Measurements from ENCODE around the gene FBXW9. TPM values are rescaled to one million over a fixed set of nuclear protein-coding genes. Genes with fewer than 3 reads are reported as not detected.

FBXW9 gene
- total and polyA plus RNA-seq, 2 of the 8 experiments (the other 6 are each of a cell fraction or from before 2014, with no cell fraction given): 10.8 to 30.1 TPM

DNA sequence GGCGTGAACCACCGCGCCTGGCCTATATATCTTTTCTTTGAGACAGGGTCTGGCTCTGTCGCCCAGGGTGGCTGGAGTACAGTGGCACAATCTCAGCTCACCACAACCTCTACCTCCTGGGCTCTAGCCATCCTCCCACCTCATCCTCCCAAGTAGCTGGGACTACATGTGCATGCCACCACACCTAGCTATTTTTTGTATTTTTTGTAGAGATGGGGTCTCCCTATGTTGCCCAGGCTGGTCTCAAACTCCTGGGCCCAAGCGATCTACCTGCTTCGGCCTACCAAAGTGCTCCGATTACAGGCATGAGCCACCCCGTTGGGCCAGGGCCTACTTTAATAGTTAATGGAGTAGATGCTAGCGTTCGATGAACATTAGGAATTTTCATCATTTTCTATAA lies 23.9 kb upstream of the FBXW9 start:
- H4K8ac ChIP-seq (ENCODE audit: extremely low read depth, insufficient read depth, low read length): no peak overlapping the region
- no peak overlapping the region for H2BK120ac ChIP-seq (replicated peaks; ENCODE audit: low read depth, low read length)
- H3K79me1 ChIP-seq (ENCODE audit: low read depth, low read length): peaks cover 12% of the 10 kb centered on the region; the same call in 1 of the 2 replicates
- H3K9ac ChIP-seq (replicated peaks in 1 of 4; ENCODE audit: extremely low read depth in 1 of 4, low read depth in 3 of 4, low read length in 3 of 4): peak overlapping the region in 1 of 4 experiments; percentile 75; a peak in 2 of 7 replicates
- no peak overlapping the region for H4K5ac ChIP-seq (ENCODE audit: insufficient read length, low read depth, low read length)
- H2BK15ac ChIP-seq (ENCODE audit: low read length): no peak overlapping the region
- H2AFZ ChIP-seq (ENCODE audit: low read length): no peak overlapping the region
- H4K91ac ChIP-seq (replicated peaks; ENCODE audit: insufficient read length, low read length): no peak overlapping the region
- peak overlapping the region; percentile 80 to 93 (median 82); a peak in 6 of 8 replicates for H3K4me3 ChIP-seq (ENCODE audit: extremely low read depth in 1 of 4, insufficient read depth in 2 of 4, low read depth in 3 of 4, low read length in 4 of 4)
- H2BK5ac ChIP-seq (ENCODE audit: low read depth, low read length): no peak overlapping the region
- DNase-seq (ENCODE audit: low read depth in 1 of 2, low spot score in 2 of 2) (no peak), FAIRE-seq (no peak)
- peaks cover 12 to 24% (median 14%) of the 10 kb centered on the region in 4 experiments for H3K36me3 ChIP-seq (ENCODE audit: control insufficient read depth in 2 of 4, insufficient read depth in 4 of 4, low read length in 3 of 4)
- TF ChIP-seq FOSL1 (IDR thresholded peaks at IDR 0.05; ENCODE audit: insufficient read depth, low read depth, low read length) (no peak), HDAC6 (IDR thresholded peaks at IDR 0.05; ENCODE audit: low read depth, low read length) (no peak), NRF1 (IDR thresholded peaks at IDR 0.05; ENCODE audit: low read depth, low read length) (no peak), POU5F1 (IDR thresholded peaks at IDR 0.05; ENCODE audit: low read depth, low read length) (no peak), CBX5 (IDR thresholded peaks at IDR 0.05; ENCODE audit: low read depth, low read length) (no peak), NANOG (IDR thresholded peaks at IDR 0.05; ENCODE audit: insufficient read depth, low read depth, low read length, poor library complexity, severe bottlenecking) (no peak), KDM5A (IDR thresholded peaks at IDR 0.05; ENCODE audit: low read length) (no peak), YY1 (IDR thresholded peaks at IDR 0.05; ENCODE audit: low read depth, low read length) (no peak), TCF12 (IDR thresholded peaks at IDR 0.05; ENCODE audit: low read depth, low read length) (no peak), PHF8 (conservative IDR thresholded peaks at IDR 0.05; ENCODE audit: low read depth, low read length) (no peak)
- H3K9me3 ChIP-seq (ENCODE audit: insufficient read depth in 2 of 2, low read depth in 1 of 2, low read length in 1 of 2): no peaks in the 10 kb centered on the region
- H3K4ac ChIP-seq (replicated peaks; ENCODE audit: insufficient read length, low read depth, low read length): no peak overlapping the region
- no peak overlapping the region for H2BK12ac ChIP-seq (ENCODE audit: low read depth, low read length)
- H3K23me2 ChIP-seq (ENCODE audit: low read depth, low read length): peaks cover 10% of the 10 kb centered on the region
- WGBS, 2 experiments (ENCODE audit: extremely low coverage in 1 of 2, insufficient coverage in 1 of 2, insufficient read length in 1 of 2, insufficient replicate concordance in 2 of 2, low coverage in 1 of 2, low lambda C conversion rate in 2 of 2, missing lambda C conversion rate in 1 of 2): 93% methylated on average over 10 of the region's 10 CpGs; no CpG with 5 or more reads in 1 of the 2 experiments
- no peak overlapping the region for H3K27ac ChIP-seq (ENCODE audit: low read depth, low read length)
- no peak overlapping the region for H3K14ac ChIP-seq (ENCODE audit: insufficient read length)
- no peak overlapping the region for H2AK5ac ChIP-seq (ENCODE audit: low read depth, low read length)
- no peak overlapping the region for H3K56ac ChIP-seq (replicated peaks; ENCODE audit: insufficient read length, low read depth, low read length)
- no peak overlapping the region for H2BK20ac ChIP-seq (ENCODE audit: low read length)
- H3K4me1 ChIP-seq (replicated peaks in 1 of 4; ENCODE audit: control insufficient read depth in 3 of 4, insufficient read depth in 4 of 4, low read length in 3 of 4): peaks cover 0 to 6% (median 2%) of the 10 kb centered on the region in 4 experiments; a peak in 4 of 7 replicates
- CTCF ChIA-PET (ENCODE audit: partially characterized antibody): interaction anchor here (1.0 to 1.9 kb wide), 6 partner anchors 12 to 78 kb away, joined by 3 to 6 read pairs (median 5); no protein-coding TSS in a partner anchor
- H3K27me3 ChIP-seq (replicated peaks in 1 of 4; ENCODE audit: control insufficient read depth in 3 of 4, extremely low read depth in 1 of 4, insufficient read depth in 3 of 4, low read length in 3 of 4): no peaks in the 10 kb centered on the region
- peaks cover 27 to 68% of the 10 kb centered on the region in 2 experiments for H3K79me2 ChIP-seq (ENCODE audit: control insufficient read depth in 1 of 2, insufficient read depth in 2 of 2, low read length in 2 of 2)
- H3K18ac ChIP-seq (ENCODE audit: extremely low read depth, low read length): no peak overlapping the region
- POLR2A ChIA-PET (ENCODE audit: partially characterized antibody): interaction anchor here (0.6 to 12.9 kb wide), 11 partner anchors 11 to 165 kb away, joined by 4 to 258 read pairs (median 35); partner anchors contain the start of genes BEST2, FBXW9, GET3 and JUNB
- H4K20me1 ChIP-seq (replicated peaks in 1 of 2; ENCODE audit: control insufficient read depth in 1 of 2, insufficient read depth in 2 of 2, low read length in 2 of 2): peaks cover 12 to 13% of the 10 kb centered on the region in 2 experiments
- H3K23ac ChIP-seq (ENCODE audit: insufficient read length): no peak overlapping the region
- peak overlapping the region; percentile 92 to 98 for H3K4me2 ChIP-seq (ENCODE audit: insufficient read depth in 1 of 2, low read depth in 2 of 2, low read length in 2 of 2)

All from H1 (cell line).